NOMO-1 treated with DMSO at 0.1 percent for 48 hours (cell line): ENCODE results near the gene TTC34.

Source experiments
- DNase-seq: peaks from one replicate; lab custom pipeline; 2025; ENCODE audit not compliant: unreplicated experiment; lab: John Stamatoyannopoulos, UW

The TTC34 gene

DNA sequence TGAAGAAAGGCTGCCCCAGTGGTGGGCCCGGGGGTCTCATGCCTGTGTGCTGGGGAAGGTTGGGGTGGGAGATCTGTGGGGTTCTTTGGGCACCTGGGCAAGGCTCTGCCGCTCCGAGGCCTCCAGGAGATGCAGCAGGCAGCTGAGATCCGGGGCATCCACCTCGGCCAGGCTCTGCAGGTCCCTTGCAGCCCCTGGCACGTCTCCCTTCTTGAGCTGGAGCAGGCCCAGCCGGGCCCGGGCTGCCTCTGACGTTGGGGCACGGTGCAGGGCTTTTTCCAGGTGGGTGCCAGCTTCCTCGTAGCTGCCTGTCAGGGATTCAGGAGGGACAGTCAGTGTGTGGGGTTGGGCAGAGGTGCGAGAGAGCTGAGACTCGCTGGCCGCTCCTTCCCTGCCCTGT is 157.3 kb downstream of the TTC34 start:
- no peak for DNase-seq

DNA sequence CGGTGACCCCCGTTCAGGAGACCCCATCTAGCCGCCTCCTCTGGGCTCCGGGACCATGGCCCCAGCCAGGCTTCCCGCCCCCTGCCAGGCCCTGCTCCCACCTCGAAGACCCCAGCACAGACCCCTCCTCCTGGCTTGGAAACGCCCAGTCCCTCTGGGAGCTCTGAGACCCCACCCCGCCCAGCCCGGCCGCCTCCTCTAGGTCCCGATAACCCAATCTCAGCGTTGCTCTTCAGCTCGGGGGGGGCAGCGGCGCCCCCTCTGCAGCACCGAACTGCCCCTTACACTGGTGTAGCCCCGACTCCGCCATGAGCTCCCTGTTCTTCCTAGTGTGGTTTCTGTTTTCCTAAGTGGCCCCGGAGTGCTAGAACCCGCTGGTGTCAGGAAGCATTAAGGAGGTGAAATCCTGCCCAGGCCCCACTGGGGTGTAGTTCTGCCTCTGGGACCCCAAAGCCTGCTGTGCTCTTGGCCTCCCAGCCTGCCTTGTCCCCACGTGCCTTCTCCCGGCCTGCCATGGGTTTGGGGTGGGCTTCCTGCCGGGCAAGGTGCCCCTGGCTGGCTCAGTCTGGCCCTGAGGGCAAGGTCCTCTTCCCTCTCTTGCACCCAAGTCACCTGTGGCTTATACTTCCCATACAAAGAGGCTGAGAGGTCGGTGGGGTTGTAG is 157.9 kb downstream of the TTC34 start:
- no peak for DNase-seq

DNA sequence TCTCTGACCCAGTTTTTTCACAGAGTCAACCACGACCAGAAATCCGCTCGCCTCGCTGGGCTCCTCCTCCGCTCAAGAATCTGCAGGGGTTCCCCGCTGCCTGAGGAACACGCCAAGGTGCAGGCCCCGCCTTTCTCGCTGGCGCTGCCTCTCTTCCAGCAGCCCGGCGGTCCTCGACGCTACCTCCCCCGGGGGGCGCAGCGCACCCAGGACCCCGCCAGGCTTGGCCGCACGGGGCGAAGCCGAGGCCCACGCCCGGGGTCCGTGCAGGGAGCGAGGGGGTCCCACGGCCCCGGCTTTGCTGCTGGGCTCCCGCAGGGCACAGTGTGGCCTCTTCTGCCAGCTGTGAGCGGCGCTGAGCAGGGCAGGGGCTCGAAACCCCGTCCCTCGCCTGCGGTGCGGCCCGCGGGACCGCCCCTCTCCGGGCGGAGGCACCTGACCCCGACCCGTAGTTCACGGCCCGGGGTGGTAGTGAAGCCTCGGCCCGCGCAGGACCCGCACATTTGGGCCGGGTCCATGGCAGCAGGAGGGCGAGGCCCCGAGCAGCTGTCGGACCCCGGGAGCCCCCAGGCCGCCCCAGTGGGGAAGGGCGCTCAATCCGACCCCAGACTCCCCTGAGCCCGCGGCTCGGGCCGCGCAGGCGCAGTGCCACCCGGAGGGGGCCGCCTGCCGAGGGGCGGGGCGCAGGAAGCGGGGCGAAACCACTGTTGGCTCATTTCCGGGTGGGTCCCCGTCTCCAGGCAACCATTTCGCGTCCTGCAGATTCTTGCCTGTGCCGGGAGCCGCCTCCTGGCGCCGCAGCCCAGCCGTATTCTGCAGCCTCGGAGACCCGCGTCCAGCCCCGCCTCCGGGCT is 158.7 kb downstream of the TTC34 start:
- peak; percentile 90 for DNase-seq

DNA sequence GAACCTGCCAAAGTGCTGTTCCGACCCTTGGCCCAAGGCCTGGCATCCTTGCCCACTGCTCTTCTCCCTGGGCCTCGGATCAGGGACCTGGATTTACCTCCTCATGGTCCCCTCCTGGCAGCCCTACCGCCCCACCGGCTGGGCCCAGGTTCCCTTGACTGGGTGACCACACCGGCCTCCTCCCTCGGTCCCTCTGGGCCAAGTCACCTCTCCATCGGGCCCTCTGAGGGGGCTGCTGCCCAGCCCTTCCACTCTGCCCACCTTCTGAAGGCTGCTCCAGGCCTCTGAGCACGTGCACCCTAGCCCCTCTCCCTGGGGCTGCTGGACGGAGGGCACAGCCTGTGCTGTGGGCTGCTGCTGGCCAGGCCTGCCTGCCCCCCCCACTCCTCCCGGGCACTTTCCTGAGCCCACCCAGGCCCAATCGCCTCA is 159.3 kb downstream of the TTC34 start:
- no peak for DNase-seq

DNA sequence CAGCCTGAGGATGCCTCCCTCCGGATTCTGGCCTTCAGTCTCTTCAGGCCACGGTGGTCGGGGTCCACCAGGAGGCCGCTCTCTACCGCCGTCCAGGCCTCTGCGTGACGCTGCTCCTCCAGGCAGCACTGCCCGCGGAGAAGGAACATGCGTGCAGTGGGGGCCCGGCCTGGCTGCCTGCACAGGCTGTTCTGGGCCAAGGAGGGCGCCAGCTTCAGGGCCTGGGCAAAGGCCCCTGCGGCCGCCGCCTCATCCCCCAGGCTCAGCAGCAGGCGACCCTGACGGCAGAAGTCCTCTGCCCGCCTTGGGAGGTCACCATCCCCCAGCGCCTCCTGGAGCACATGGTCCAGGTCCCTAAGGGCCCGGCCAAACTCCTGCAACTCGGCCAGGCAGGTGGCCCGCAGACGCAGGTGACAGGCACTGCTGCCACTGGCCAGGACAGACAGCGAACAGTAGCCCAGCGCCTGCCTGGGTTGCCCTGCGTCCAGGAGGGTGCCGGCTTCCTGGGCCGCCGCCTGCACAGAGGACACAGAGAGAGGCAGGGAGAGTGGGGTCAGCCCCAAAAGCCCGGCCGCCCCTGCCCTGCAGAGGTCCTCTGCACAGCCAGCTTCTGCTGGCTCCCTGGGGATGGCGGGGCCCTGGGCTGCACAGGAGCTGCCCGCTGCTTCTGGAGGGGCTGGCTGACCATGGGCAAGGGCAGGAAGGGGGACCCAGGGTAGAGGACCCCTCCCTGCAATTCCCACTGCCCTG is 159.9 kb downstream of the TTC34 start:
- no peak for DNase-seq

DNA sequence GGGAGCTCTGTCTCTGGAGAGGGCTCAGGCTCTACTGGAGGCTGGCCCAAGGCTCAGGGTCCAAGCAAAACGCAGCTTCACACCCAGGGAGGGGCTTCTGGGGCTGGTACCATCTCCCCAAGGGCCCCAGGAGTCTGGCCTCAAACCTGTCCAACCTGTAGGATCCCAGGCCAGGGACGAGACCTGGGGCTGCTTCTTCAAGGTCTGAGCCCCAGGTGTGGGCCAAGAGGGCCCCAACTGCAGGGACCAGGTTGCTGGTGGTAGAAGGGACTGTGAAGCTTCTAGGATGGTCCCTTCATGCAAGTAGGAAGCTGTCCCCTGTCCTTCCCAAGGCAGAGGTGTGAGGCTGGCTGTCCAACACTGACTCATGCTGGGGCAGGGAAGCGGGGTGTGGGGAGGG is 160.9 kb downstream of the TTC34 start:
- DNase-seq, result no peak

DNA sequence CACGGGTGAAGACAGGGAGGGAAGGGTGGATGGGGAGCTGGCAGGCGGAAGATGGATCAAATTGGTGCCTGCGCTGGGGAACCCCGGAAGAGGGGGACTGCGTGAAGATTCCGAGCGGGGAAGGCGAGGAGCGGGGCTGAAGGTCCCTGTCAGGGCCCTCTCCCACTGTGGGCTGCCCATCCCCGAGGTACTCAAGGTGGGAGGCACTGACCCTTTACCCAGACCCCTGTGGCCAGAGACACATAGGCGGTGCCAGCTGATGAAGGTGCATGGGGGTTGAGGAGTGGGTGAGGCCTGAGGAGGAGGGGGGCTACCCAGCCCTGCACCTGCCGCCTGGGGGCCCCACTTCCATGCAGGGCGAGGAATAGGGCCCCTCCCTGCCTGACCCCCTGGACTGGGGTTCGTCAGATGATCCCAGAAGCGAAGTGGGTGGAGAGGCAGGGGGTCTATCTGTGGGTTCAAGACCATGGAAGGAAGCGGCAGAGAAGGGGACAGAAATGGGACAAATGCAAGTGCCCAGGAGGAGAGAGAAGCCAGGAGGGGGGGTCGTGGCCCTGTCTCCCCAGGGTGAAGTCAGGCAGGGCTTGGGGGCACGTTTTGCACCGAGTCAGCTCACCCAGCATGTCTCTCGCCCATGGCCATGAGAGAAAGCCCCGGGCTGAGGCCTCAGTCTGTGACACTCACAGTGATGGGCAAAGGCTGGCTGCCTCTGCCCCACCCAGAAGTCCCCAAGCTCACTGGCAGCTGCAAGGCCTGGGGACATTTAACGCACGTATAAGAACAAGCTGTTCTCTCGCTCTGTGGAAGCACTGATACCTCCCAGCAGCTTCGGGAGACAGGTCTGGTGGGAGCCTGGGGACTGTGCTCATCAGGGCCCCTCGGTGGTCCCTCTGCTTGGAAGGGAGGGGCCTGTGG is 161.6 kb downstream of the TTC34 start:
- no peak for DNase-seq

DNA sequence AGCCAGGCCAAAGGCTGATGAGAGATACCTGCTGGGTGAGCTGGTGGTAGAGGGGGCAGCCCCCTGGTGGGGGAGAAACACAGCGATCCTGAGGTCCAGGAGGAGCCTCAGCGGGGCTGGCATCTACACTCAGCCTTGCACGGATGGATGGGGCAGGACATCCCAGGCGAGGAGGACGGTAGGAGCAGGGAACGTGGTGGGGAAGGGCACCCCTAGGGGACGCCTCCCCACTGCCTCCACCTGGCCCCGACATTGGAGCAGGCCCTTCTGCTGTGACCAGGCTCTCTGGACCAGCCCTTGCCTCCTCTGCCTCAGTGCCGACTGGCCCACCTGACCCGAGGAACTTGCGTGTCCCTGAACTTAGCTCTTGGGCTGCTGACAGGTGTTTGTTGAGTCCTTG is 162.3 kb downstream of the TTC34 start:
- no peak for DNase-seq

DNA sequence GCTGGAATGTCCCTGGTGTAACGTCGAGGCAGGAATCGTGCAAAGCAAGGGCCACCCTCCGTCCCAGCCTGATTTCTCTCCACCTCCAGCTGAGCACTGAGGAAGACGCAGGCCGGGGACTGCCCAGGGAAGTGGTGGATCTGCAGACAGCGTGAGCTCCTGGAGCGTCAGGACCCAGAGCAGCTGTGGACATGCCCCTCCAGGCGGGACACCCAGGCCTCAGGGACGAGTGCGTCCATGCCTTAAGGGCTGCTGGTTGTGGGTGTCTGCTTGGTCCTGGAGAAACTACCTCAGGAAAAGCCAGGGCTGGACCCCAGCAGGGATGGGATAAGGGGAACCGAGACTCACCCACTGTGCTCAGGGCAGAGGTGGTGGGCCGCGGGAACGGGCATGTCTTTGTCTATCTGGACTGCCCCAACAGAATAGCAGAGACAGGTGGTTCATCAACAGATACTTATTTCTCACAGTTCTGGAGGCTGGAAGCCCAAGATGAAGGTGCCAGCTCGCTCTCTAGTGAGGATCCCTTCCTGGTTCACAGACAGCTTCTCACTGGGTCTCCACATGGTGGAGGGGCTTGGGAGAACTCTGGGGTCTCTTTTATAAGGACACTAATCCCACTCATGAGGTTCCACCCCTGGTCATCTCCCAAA is 162.9 kb downstream of the TTC34 start:
- no peak for DNase-seq

DNA sequence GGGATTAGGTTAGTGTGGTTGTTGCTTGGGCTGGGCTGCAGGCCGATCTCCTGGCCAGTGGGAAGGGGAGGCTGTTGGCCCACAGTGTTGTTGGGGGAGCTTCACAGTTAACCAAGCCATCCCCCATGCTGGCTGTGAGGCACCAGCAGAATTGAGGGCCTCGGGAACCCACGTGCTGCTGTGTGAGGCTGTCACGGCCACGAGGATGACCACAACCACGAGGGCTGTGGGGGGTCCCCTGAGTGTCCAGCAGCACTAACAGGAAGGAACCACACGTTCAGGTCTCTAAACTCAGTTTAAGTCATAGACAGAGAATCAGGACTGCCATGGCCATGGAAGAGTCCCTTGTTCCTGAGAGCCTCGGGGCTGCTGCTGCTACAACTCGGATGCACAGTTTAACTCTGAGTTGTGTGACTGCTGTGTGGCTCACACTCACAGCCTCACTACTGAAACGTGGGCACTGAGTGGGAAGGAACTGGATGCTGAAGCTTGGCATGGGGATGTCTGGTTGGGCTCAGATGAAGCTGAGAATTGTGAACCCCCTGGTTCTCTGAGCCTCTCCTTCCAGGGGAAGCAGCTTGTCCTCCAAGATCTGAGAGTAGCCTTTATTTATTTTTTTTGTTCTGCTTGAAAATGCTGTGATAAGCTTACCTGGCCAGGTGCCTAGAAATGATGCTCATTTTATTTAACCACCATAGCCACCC is 163.9 kb downstream of the TTC34 start:
- no peak for DNase-seq

DNA sequence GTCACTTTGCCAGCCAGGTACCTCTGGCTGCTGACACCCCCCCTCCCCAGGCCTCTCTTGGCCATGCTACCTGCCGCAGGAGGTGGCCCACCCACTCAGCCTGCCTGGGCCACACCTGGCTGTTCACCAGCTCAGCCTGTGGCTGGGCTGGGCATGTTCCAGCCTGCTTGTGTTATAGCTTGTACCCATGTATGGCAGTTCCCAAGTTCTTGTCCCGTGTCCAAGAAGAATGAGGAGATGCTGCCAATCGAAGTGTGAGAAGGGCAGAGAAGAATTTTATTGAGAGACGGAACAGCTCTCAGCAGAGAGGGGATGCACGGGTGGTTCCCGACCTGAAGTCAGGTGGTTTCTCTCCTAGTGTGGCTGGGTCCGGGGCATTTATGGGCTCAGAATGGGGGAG is 164.8 kb downstream of the TTC34 start:
- DNase-seq, result no peak

DNA sequence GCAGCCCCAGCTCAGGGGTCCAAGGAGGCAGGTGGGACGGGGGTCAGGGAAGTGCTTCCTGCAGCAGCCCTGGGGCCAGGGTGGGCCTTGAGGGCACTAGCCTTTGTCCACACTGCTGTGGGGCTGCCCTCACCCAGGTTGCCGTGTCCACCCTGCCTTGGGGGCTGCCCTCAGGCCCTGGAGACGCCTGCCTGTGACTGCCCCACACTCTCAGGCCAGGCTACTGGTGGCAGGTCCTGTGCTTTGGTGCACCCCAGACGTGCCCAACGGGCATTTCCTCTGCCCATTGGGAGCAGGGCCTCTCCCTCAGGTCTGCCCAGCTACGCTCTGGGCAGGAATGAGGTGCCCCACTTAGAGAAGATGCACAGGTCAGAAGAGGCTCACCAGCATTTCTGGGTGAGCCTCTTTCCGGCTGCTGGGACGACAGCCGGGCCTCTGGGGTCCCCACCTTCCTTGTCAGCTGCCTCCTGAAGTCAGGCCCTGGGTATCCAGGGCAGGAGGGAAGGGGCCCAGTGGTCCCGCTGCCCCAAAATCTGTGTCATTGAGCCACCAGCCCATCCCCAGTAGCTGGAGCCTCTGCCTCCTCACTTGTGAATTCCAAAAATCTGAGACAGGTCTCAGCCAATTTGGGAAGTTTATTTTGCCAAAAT is 166.0 kb downstream of the TTC34 start:
- DNase-seq, result no peak

DNA sequence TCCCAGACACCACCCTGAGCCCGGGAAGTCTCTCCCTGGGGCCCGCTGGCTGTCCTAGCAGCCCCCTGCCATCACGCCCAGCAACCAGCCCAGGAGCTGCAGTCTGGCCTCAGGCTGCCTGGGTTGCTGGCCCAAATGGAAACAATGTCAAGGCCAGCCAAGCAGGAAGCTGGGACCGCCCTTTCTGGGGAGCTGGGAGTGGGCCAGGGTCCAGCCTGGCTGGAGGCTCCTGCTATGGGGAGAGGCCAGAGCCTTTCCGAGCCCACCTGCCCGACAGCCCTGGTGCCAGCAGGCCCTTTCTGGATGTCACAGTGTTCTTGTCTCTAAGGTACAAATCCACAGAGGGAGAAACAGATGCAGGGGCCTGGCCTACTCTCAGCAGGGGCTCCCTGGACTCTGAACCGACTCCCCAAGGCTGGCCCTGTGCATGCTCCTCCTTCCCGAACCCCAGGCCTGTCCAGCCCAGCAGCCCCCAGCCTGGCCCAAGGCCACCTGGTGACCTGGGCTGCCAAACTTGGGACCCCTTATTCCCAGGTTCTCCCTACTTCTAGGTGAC is 167.5 kb downstream of the TTC34 start:
- no peak for DNase-seq

DNA sequence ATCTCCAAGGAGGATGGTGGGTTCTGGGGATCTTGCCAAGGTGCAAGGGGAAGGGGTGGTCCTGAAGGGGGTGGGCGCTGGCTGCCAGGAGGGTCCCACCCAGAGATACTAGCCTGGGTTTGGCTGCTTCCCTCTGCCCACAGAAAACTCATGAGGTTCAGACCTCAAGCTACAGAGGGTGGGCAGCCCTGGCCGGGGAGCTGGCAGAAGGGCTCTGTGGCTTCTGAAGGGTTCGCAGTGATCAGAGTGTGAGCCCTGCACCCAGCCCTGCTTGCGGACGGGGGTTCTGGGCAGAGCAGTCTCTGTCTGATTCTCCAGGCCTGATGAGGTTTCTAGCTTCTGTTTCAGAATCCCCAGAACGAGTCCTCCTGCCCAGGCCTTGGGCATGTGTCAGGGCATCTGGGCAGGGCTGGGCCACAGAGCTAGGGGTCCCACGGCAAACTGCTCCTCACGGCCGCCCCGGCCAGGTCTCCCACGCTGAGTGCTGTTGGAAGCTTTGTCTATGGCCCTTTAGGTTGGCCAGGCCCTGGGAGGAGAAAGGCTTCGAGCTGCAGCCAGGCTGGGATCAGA is 168.0 kb downstream of the TTC34 start:
- no peak for DNase-seq

DNA sequence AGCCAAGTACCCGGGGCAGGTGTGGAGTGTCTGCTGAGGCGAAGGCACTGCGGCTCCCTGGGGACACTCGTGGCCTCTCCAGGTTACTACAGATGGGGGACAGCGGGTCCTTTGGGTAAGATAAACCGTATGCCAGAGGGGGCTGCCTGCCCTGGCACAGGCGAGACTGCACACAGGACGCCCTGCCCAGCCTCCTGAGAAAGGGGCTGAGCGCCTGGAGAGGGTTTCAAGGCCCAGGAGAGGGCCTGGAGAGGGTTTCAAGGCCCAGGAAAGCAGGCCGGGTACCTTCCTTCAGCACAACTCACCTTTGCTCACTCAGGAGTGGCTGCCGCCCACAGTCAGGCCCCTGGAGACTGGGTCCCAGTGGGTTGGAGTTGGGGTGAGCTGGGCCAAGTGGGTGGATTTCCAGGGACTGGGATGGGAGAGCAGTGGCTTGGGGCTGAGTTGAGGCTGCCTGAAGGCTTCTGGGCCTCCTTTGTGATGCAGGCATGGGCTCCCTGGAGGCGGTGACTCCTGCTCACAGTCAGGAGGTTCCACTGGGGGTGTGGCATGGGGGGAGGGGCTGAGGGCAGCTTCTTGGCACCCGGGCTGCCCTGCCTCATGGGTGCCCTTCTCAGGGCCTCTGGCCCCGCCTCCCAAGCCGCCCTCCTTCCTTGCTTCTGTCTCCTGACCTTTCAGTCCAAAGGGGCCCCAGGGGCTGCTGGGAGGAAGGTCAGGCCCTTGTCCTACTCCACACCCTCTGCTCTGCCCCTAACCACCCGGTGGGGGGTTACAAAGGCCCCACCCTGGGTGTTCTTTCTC is 168.7 kb downstream of the TTC34 start, which contains the start of gene MMEL1:
Gene MMEL1, minus strand, starts transcription at position 456 of the 801 bp plus-strand sequence. CDS start 3,532 bp downstream, outside the sequence.
- DNase-seq, result no peak

DNA sequence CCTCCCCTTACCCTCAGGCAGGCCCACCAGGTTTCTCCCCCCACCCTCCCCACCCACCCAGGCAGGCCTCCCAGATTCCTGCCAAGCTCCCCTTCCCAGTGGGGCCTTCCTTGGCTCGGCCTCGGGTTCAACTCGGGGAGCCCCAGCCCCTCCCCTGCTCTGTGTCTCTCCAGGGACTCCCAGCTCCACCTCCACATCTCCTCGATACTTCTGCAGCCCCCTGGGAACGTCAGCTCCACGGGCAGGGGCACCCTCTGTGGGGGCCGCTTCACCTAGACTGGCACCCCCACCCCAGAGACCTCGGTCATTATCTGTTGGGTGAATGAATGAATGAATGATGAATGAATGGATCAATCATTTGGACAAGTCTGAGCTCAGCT is 169.5 kb downstream of the TTC34 start:
- DNase-seq, result no peak
